NCI-H526 treated with DMSO at 0.1 percent for 48 hours (cell line): ENCODE data around the gene MACROH2A2.
A peak's percentile ranks its signal among the peaks of the same experiment; 100 is the strongest.
"Not testable (repeated sequence)": the region's sequence is repeated elsewhere in the genome, so short reads cannot be mapped to it uniquely, and the experiment has no call there.

Experiments used
- DNase-seq: peaks from one replicate; lab custom pipeline; 2025; lab: John Stamatoyannopoulos, UW

The MACROH2A2 gene

DNA sequence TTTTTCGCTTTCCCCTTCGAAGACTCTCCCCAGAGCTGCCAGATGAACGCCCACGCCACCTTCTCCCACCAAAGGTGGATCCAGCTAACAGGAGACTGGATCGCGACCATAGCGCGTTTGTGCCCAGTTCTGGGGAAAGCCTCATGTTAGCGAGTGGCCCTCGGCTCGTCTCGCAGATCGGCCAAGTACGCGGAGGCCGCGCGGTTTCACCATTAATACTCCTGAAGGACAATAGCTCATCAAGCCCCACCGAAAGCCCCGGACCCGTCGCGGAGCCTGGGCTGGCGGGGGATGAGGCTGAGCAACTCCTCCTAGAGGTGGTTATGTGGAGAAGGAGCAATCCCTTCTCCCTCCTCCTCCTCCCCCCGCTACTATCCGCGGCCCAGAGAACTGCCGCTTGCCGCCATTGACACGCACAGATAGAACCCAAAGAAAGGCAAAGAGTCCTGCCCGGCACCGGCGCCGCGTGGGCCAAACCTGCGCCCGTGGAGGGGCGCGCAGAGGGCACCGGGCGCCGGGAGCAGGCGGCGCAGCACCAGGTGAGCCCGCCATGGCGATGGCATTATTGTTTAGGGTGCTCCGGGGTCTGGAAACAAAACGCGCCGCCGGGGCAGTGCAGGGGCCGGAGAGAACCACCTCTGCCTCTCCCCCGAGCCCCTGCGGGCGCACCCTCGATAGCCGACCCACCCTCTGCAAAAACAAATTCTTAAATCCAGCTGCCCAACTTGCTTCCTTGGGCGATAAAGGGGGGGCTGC lies at the start of gene MACROH2A2:
TSS of gene MACROH2A2 (plus strand) at position 385 of the 756 bp plus-strand sequence. CDS start 22,813 bp downstream, outside the sequence.
- peak; percentile 53 for DNase-seq

- DNase-seq = no peak
Observed at GRCh38 chr10:70007116-70007820, 45.4 kb upstream of the MACROH2A2 start.

DNA sequence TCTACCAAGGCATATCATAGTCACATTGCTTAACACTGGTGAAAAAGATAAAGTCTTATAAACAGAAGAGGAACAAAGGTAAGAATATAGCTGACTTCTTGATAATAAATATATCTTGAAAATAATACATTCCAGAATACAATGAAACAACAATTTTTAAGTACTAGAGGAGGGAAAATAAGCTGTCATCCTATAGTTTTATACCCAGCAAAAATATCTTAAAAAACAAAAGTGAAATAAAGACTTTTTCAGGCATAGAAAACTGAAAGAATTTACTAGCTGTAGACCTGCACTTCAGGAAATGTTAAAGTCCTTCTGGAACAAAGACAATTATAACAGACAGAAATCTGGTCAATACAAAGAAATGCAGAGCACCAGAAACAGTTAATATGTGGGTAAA lies 21.4 kb upstream of the MACROH2A2 start:
- no peak for DNase-seq

DNA sequence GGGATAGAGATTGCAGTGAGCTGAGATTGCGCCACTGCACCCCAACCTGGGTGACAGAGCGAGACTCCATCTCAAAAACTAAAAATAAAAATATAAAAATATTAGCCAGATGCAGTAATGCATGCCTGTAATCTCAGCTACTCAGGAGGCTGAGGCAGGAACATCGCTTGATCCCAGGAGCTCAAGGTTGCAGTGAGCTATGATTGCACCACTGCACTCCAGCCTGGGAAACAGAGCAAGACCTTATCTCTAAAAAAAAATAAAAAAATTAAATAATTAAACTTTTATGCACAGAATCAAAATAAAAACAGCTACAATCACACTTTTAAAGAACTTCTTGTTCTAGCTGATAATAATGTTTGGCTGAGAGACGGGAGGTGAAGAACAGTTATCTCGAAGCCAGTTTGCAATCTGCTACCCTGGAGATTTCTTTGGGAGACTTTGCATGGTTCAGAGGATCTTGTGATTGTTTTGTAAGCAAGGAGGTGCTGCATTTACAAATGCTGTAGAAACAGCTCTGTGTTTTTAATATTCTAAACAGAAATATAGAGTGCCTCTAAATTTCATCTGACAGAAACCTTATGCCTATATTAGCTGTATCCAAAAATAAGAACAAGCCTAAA lies 19.9 kb upstream of the MACROH2A2 start:
- DNase-seq = no peak

DNA sequence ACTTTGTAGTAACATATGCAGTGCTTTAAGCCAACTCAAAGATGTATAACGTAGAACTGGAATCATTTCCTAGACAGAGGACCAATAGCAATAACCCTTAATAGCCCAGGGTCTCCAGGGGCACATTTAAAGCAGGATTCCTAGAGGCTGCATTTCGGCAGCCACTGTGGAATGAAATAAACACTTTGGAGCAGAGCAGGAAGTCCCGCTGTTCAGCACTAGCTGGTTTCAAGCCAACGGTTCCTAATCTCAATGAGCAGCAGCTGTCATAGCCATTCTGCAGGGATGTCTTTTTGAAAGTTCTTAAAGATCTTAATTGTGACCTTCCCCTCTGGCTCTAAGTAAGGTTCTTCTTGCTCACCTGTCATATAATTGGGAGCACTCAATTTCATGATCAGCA lies 18.4 kb upstream of the MACROH2A2 start:
- DNase-seq = no peak

DNA sequence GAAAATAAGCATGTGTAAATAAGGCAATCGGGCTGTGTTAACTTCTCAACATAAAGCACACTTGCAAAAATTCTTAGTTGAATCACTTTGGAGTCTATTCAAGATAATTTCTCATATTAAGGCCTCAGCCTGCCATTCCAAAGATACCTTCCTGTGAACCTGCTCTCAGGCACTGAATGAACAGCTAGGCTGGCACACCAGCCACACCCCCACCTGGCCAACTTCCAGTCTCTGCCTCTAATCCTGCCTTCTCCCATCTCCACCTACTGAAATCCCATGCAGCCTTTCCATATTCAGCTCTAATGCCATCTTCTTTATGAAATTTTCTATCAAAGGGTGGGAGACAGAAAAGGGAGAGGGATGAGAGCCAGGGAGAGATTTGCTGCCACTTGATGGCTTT lies 17.1 kb upstream of the MACROH2A2 start:
- DNase-seq = no peak

GRCh38 chr10:70038923-70039322 lies 13.7 kb upstream of the MACROH2A2 start:
- no peak for DNase-seq

- no peak for DNase-seq
Observed at GRCh38 chr10:70041016-70041415, 11.6 kb upstream of the MACROH2A2 start.

GRCh38 chr10:70041739-70042138 lies 10.9 kb upstream of the MACROH2A2 start:
- not testable (repeated sequence) for DNase-seq

- not testable (repeated sequence) for DNase-seq
Observed at GRCh38 chr10:70047066-70047465, 5.6 kb upstream of the MACROH2A2 start.

GRCh38 chr10:70048030-70048723 lies 4.5 kb upstream of the MACROH2A2 start:
- DNase-seq = peak; percentile 93

DNA sequence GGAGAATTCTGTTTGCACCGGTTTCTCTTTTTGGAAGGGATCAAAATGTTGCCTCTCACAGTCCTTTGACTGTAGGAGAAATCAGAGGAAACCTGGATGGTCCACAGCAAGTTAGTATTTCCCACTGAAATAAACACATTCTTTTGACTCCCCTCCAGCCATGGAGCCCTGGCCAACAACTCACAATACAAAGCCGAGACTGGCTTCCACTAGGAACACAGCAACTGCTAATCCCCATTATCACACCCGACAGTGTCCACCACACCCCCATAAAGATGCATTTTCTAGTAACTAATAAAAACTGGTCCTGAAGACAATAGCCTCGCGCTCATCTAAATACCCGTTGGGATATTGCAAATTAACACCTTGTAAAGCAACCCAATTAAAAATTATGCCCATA lies 798 bp upstream of the MACROH2A2 start:
- no peak for DNase-seq

DNA sequence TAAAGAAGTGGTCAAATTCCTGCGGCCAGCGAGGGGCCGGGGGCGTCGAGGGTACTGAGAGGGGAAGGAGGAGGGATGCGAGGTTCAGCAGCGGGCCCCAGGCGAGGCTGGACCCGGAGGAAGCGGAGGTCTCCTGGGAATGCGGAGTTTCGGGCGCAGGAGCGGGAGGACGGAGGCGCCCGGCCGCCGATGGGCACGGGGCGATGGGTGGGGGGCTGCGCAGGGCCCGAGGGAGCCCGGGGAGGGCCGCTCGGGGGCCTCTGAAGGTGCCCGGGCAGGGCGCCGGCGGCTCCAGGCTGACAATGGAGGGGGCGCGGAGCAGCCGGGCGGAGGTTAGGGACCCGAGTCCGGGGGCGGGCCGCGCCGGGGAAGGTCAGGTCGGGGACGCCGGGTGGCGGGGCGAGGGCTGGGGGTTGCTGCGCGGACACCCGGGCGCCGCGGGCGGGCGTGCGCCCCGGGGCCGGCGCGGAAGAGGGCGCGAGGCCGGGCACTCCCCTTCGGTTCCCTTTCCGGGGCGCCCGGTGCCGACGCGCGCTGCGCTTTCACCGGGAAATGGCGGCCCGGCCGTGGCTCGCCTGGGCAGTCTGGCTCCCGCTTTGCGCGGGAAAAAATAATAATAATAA lies 683 bp downstream of the MACROH2A2 start:
- DNase-seq = no peak

- no peak for DNase-seq
Observed at GRCh38 chr10:70053841-70054288, 1.2 kb downstream of the MACROH2A2 start.

- no peak for DNase-seq
Observed at GRCh38 chr10:70054902-70055301, 2.3 kb downstream of the MACROH2A2 start.

DNA sequence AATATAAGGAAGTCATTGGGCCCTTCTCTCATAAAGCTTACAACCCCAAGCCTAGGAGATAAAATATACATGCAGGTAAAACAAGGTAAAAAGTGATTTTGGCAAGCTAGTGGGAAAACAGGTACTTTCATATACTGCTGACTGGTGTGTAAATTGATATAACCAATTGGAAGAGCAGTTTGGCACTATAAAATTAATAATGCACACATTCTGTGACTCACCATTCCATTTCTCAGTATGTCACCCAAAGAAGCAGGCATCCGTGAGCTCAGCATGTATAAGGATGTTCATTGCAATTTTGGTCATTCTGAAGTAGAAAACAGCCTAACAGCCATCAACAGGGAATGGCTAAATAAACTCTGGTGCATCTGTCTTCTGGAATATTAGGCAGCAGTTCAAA lies 2.9 kb downstream of the MACROH2A2 start:
- no peak for DNase-seq

- DNase-seq = no peak
Observed at GRCh38 chr10:70057306-70057705, 4.7 kb downstream of the MACROH2A2 start.

- no peak for DNase-seq
Observed at GRCh38 chr10:70060389-70060788, 7.7 kb downstream of the MACROH2A2 start.

GRCh38 chr10:70063418-70064098 lies 10.9 kb downstream of the MACROH2A2 start:
- DNase-seq = no peak

DNA sequence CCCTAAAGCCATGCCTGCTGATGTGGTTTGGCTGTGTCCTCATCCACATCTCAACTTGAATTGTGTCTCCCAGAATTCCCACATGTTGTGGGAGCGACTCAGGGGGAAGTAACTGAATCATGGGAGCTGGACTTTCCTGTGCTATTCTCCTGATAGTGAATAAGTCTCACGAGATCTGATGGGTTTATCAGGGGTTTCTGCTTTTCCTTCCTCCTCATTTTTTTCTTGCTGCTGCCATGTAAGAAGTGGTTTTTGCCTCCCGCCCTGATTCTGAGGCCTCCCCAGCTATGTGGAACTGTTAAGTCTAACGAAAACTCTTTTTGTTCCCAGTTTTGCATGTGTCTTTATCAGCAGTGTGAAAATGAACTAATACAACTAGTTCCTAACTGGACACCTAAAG lies 11.8 kb downstream of the MACROH2A2 start:
- no peak for DNase-seq

DNA sequence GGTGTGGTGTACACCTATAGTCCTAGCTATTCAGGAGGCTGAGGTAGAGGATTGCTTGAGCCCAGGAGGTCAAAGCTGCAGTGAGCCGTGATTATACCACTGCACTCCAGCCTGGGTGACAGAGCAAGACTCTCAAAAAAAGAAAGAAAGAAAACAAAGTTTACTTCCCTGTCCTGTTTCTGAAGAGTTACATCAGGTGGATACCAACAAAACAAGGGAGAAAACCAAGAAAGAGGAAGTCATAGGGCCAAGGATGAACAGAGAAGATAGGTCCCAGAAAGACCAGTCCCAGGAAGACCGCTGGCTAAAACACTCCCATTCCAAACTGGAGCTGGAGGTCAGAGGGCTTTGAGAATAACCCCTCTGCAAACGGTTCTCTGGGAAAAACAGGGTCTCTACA lies 13.5 kb downstream of the MACROH2A2 start:
- no peak for DNase-seq
